K562 (cell line): ENCODE results near the gene TXN2. TPM values are rescaled to one million over a fixed set of nuclear protein-coding genes. Genes with fewer than 3 reads are reported as not detected.

ENCODE experiments used
- ATF1 ChIP-seq, 2 experiments: fragments of 450-650 bp in 1 of 2; IDR thresholded peaks; 2 replicates each; pipeline ENCODE4 v1.6.1; 2016; ENCODE audit warnings: missing compliant biosample characterization in 1 of 2, missing genetic modification characterization in 1 of 2
- CTCFL ChIP-seq: IDR thresholded peaks from 2 replicates; pipeline ENCODE4 v1.6.1; 2011; ENCODE audit warnings: borderline replicate concordance, low read depth, mild to moderate bottlenecking, moderate library complexity, low read length; ENCODE audit not compliant: insufficient read depth, poor library complexity, severe bottlenecking
- DDX20 ChIP-seq: fragments of 450-650 bp; IDR thresholded peaks from 2 replicates; pipeline ENCODE4 v1.6.1; 2016; ENCODE audit warnings: missing genetic modification characterization, low read depth, mild to moderate bottlenecking, missing compliant biosample characterization, moderate library complexity
- E4F1 ChIP-seq: fragments of 250-450 bp; sonication (Bioruptor Pico); IDR thresholded peaks from 2 replicates; pipeline ENCODE4 v1.5.0; 2021; ENCODE audit warnings: mild to moderate bottlenecking, borderline replicate concordance
- FOS ChIP-seq: IDR thresholded peaks from 3 replicates; pipeline ENCODE4 v1.6.1; 2011; ENCODE audit not compliant: insufficient read length; ENCODE audit errors: extremely low read depth
- MTA3 ChIP-seq: fragments of 450-650 bp; formaldehyde crosslinking; IDR thresholded peaks from 2 replicates; pipeline ENCODE4 v1.6.1; 2017; ENCODE audit warnings: mild to moderate bottlenecking, borderline replicate concordance
- NR2C2 ChIP-seq, 2 experiments: fragments of 200-800 bp in 1 of 2; sonication (Bioruptor generic) in 1 of 2; sonication (generic) in 1 of 2; formaldehyde crosslinking in 1 of 2; IDR thresholded peaks; 2 replicates each; pipeline versions ENCODE4 v1.6.1 to v1.8.0; 2016 to 2022; ENCODE audit warnings: mild to moderate bottlenecking in 1 of 2, missing compliant biosample characterization in 1 of 2, missing genetic modification characterization in 1 of 2, missing genetic modification reagents in 1 of 2
- PHTF2 ChIP-seq: fragments of 250-450 bp; sonication (Bioruptor Pico); IDR thresholded peaks from 2 replicates; pipeline ENCODE4 v1.5.0; 2021; ENCODE audit warnings: mild to moderate bottlenecking
- SIN3A ChIP-seq, 2 experiments: fragments of 150-350 bp in 1 of 2; IDR thresholded peaks; 2 replicates each; pipeline ENCODE4 v1.6.1; 2011 to 2016; ENCODE audit warnings: borderline replicate concordance in 2 of 2, low read depth in 2 of 2, low read length in 2 of 2, mild to moderate bottlenecking in 2 of 2, moderate library complexity in 2 of 2; ENCODE audit not compliant: control insufficient read depth in 1 of 2
- SNRNP70 ChIP-seq: fragments of 200-400 bp; formaldehyde crosslinking; optimal IDR thresholded peaks from 2 replicates; pipeline ENCODE3; 2017; ENCODE audit warnings: low read depth, low read length
- SRSF1 ChIP-seq: fragments of 200-400 bp; formaldehyde crosslinking; IDR thresholded peaks from 2 replicates; pipeline ENCODE4 v1.6.1; 2017; ENCODE audit warnings: mild to moderate bottlenecking, low read depth, low read length, moderate library complexity
- TCF15 ChIP-seq: fragments of 250-450 bp; sonication (Bioruptor Pico); IDR thresholded peaks from 2 replicates; pipeline ENCODE4 v1.8.0; 2022; ENCODE audit warnings: moderate library complexity, mild to moderate bottlenecking, inconsistent platforms
- ZBTB34 ChIP-seq: fragments of 250-450 bp; sonication (Bioruptor Pico); IDR thresholded peaks from 2 replicates; pipeline ENCODE4 v1.8.0; 2021; ENCODE audit warnings: mild to moderate bottlenecking, moderate library complexity
- ZNF263 ChIP-seq: sonication (generic); formaldehyde crosslinking; IDR thresholded peaks from 2 replicates; pipeline ENCODE4 v1.8.0; 2022; ENCODE audit warnings: mild to moderate bottlenecking, missing genetic modification reagents, borderline replicate concordance
- ZNF280B ChIP-seq: fragments of 250-450 bp; sonication (Bioruptor Pico); IDR thresholded peaks from 2 replicates; pipeline ENCODE4 v1.5.1; 2021; ENCODE audit warnings: mild to moderate bottlenecking
- ZNF347 ChIP-seq: fragments of 450-650 bp; formaldehyde crosslinking; IDR thresholded peaks from 2 replicates; pipeline ENCODE4 v1.4.0; 2020; ENCODE audit warnings: low read depth, mild to moderate bottlenecking, moderate library complexity
- polyA plus RNA-seq, 8 experiments: library from polyadenylated mRNA; depleted of rRNA in 4 of 8; stranded (reverse) in 5 of 8; unstranded in 3 of 8; fragments of >200 nt; fragmentation: Nextera tagmentation in 2 of 8; fragmentation: Illumina TruSeq in 1 of 8; extraction: Ambion mirVana in 2 of 8; extraction: Trizol in 1 of 8; gene quantifications; 2 replicates each; pipeline versions ENCODE4 v1.2.1 to v1.2.3, GENCODE V29; 2011 to 2014; ENCODE audit warnings: inconsistent platforms in 1 of 8, missing spikeins in 1 of 8
- total RNA-seq, 7 experiments: library from RNA; depleted of rRNA in 6 of 7; stranded (reverse); fragments of >200 nt in 6 of 7; fragmentation: Illumina TruSeq in 2 of 7; extraction: Trizol in 2 of 7; gene quantifications; 2 replicates each; pipeline versions ENCODE4 v1.2.1 to v1.2.3, GENCODE V29; 2011 to 2021; ENCODE audit warnings: low replicate concordance in 1 of 7

The TXN2 gene
- total and polyA plus RNA-seq, 9 of the 15 experiments (the other 6 are each of a cell fraction or from before 2014, with no cell fraction given): 48.5 to 399 (median 118) TPM

GRCh38 chr22:36528795-36529751 is 47.6 kb upstream of the TXN2 start, which contains the start of gene EIF3D (continued):
- no peak for TF ChIP-seq ZNF280B (CRISPR knock-in tag)
- TF ChIP-seq ZBTB34 (CRISPR knock-in tag): no peak
- peak; percentile 18 for TF ChIP-seq CTCFL
- TF ChIP-seq SNRNP70: no peak
- no peak for TF ChIP-seq TCF15 (CRISPR knock-in tag)
- no peak for TF ChIP-seq SRSF1
- no peak for TF ChIP-seq FOS
- TF ChIP-seq ZNF347 (CRISPR knock-in tag): no peak
- peak; percentile 36; the same call in 1 of the 2 replicates for TF ChIP-seq MTA3
- no peak for TF ChIP-seq ATF1 (CRISPR knock-in tag; IDR thresholded peaks at IDR 0.05)
- peak; percentile 88 for TF ChIP-seq ATF1 (tag; IDR thresholded peaks at IDR 0.05)
- TF ChIP-seq ZNF263 (CRISPR knock-in tag): no peak
- peak; percentile 35; the same call in 1 of the 2 replicates for TF ChIP-seq NR2C2 (CRISPR knock-in tag; IDR thresholded peaks at IDR 0.05)
- TF ChIP-seq NR2C2 (tag; IDR thresholded peaks at IDR 0.05): peak; percentile 84; the same call in 1 of the 2 replicates
- peak; percentile 40 to 60; a peak in 1 of 4 replicates for TF ChIP-seq SIN3A (IDR thresholded peaks at IDR 0.05; ENCODE audit: borderline replicate concordance in 2 of 2, control insufficient read depth in 1 of 2, low read depth in 2 of 2, low read length in 2 of 2)
- TF ChIP-seq DDX20 (tag): no peak
- TF ChIP-seq E4F1: peak; percentile 97
- TF ChIP-seq PHTF2 (CRISPR knock-in tag): no peak
